G401 (cell line): Measurements from ENCODE around the gene CDV3. TPM values are rescaled to one million over a fixed set of nuclear protein-coding genes. Genes with fewer than 3 reads are reported as not detected.
"Not testable (repeated sequence)": the region's sequence is repeated elsewhere in the genome, so short reads cannot be mapped to it uniquely, and the experiment has no call there.

Source experiments
- DNase-seq: peaks from one replicate; pipeline ENCODE4 v3.0.0-alpha.2; 2015; ENCODE audit warnings: low spot score
- in situ Hi-C: cut with HindIII; loops from 2 replicates; pipeline ENCODE4 v1.10.0; 2016; ENCODE audit warnings: low sequenced_read_pairs, mixed read lengths
- total RNA-seq: library from RNA; depleted of rRNA; stranded (reverse); fragments of >200 nt; shearing (Covaris generic); gene quantifications from 2 replicates; pipeline ENCODE4 v1.2.3, GENCODE V29; 2014; rRNA removed

Gene CDV3, protein sequence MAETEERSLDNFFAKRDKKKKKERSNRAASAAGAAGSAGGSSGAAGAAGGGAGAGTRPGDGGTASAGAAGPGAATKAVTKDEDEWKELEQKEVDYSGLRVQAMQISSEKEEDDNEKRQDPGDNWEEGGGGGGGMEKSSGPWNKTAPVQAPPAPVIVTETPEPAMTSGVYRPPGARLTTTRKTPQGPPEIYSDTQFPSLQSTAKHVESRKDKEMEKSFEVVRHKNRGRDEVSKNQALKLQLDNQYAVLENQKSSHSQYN
- total RNA-seq: 92.7 and 143 TPM in 2 replicates

DNA sequence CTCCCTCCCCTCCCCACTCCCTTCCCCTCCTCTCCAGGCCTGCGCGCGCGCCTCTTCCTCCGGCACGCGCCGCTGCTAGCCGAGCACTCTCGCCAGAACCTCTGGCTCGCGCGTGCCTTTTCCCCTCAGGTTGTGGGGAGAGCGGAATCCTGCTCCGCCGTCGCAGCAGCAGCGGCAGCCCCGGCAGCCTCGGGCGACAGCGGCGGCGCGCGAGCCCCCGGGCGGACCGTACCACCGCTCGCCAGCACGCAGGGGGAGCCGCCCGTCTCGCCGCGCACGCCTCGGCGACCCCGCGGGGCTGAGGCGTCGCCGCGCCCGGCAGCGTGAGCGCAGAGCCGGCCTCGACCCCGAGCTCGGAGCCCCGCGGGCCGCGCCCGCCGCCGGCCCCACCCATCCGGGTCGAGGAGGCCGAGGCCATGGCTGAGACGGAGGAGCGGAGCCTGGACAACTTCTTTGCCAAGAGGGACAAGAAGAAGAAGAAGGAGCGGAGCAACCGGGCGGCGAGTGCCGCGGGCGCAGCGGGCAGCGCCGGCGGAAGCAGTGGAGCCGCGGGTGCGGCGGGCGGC, at the start of gene CDV3:
Gene CDV3 (plus strand): TSS at position 58 of the 566 bp plus-strand sequence. CDS start 359 bp downstream, at position 417.
- in situ Hi-C loops: no loop called here
- DNase-seq: no peak

- DNase-seq, in situ Hi-C loops: not testable (repeated sequence)
Measured at GRCh38 chr3:133523758-133524157, 49.7 kb upstream of the CDV3 start.

DNA sequence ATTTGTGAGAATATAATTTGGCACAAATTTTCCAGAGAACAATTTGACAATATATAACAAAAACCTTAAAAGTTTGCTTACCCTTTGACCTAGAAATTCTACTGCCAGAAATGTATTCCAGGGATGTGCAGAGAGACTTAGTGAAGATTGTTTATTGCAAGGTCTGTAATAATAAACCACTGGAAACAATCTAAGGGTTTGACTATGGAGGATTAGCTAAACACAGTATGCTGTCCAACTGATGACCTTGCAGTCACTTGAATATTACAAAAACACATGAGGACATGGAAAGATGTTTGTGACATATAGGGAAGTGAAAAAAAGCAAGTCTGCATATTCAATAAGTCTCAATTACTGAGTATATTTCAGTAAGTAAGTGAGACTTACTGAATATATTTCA, 48.1 kb upstream of the CDV3 start:
- in situ Hi-C loops: no loop called here
- no peak for DNase-seq

DNA sequence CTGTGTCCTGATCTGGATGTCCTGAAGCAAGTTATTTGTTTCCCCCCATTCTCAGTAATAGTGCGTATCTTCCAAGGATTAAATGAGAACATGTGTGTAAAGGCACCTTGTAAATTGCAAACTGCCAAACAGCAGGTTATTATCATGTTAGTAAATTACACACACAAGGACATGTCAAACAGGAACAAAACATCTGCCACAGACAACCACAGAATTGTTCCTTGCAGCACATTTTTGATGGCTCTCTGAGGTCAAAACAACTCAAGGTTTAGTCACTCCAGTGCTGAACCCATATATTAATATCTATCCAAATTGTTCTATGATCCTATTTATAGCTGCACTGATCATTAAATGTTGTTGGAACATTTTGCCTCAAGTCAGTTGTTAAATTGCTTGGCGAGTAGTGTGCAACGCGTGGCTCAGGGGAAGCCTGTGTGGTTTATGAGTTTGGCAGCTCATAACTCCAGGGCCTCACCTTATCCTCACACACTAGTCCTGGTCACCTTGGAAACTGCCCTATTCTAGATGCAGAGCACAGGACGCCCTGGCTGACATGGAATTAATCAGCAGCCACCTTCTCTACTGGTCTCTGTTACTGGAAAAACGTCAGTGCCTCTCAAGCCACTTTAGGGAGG, 46.3 kb upstream of the CDV3 start:
- in situ Hi-C loops: no loop called here
- no peak for DNase-seq

- DNase-seq: no peak
- in situ Hi-C loops: no loop called here
Measured at GRCh38 chr3:133529809-133530208, 43.7 kb upstream of the CDV3 start.

- in situ Hi-C loops: no loop called here
- no peak for DNase-seq
Measured at GRCh38 chr3:133531981-133532380, 41.5 kb upstream of the CDV3 start.

- DNase-seq: no peak
- in situ Hi-C loops: no loop called here
Measured at GRCh38 chr3:133532951-133533350, 40.5 kb upstream of the CDV3 start.

GRCh38 chr3:133535971-133536881, 37.3 kb upstream of the CDV3 start:
- in situ Hi-C loops: no loop called here
- no peak for DNase-seq

- in situ Hi-C loops, DNase-seq: not testable (repeated sequence)
Measured at GRCh38 chr3:133537131-133537530, 36.4 kb upstream of the CDV3 start.

DNA sequence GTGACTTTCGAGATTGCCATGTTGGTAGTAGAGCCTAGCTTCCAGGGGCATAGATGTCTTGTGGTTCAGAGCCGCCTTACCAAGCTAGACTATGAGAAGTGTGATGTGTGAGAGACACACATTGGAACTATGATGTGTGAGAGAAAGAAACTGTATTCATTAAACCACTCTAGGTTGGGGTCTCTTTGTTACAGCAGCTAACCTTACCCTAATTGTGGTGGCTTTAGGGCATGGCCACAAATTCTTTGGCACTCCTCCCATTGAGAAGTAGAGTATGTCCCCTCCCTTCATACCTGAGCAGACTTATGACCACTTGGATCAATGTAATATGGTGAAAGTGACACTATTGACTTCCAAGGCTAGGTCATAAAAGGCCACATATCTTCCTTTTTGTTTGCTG, 35.3 kb upstream of the CDV3 start:
- in situ Hi-C loops: no loop called here
- DNase-seq: no peak

DNA sequence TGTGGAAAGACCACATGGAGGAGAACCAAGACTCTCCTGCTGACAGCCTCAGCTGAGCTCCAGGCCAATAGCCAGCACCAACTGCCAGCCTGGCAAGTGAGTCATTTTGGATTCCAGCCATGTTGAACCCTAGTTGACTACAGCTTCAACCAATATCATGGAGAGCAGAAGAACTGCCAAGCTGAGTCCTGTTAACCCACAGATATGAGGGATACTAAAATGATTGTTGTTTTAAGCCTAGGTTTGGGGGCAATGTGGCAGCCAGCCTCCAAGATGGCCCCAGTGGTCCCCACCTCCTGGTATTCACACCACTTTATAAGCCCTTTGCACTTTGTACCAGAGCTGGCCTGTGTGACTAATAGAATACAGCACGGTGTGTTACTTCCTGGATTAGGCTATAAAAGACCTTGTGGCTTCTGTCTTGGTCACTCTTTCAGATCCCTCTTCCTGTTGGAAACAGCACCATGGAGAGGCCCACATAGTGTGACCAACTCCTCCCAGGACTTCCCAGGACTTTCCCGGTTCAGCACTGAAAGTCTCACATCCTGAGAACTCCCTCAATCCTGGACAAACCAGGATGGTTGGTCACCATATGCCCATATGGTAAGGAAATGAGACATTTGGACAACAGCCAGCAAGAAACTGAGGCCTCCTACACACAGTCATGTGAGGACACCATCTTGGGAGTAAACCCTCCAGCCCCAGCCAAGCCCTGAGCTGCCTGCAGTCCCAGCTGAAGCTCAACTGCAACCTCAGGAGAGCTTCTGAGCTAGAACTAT, 32.4 kb upstream of the CDV3 start:
- in situ Hi-C loops: no loop called here
- DNase-seq: no peak

DNA sequence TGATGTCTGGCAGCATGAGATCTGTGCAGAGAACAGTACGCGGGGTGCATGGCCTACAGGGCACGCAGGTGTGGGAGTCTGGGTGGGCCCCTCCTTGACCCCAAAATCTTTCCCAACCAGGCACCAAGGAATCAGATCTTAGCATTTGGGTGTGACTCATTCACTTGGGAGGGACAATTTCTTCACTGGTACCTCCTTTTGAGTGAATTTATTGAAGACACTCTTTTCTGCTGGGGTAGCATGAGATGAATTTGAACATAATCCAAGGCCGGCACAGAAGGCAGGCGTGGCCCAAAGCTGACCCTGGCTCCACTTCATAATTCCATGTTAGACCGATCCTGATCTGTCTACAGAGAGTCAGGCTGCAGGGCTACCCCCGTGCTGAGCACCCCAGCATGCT, 30.6 kb upstream of the CDV3 start:
- in situ Hi-C loops: no loop called here
- no peak for DNase-seq

DNA sequence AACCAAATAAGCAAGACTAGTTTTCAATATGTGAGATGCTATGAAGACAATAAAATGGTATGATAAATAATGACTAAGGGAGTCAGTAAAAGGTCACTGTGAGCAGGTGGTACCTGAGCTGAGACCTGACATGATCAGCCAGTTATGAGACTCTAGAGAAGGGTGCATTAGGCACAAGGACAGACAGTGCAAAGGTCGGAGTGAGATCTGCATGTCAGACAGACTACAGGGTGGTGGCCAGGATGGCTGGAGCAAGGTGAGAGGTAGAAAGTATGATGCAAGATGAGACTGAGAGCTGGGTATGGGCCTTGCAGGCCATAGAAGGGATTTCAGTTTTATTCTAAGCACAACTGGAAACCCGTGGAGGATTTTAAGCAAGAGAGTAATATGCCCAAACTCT, 28.5 kb upstream of the CDV3 start:
- in situ Hi-C loops, DNase-seq: not testable (repeated sequence)

- DNase-seq: peak; percentile 4
- in situ Hi-C loops: no loop called here
Measured at GRCh38 chr3:133547432-133548041, 25.9 kb upstream of the CDV3 start.

DNA sequence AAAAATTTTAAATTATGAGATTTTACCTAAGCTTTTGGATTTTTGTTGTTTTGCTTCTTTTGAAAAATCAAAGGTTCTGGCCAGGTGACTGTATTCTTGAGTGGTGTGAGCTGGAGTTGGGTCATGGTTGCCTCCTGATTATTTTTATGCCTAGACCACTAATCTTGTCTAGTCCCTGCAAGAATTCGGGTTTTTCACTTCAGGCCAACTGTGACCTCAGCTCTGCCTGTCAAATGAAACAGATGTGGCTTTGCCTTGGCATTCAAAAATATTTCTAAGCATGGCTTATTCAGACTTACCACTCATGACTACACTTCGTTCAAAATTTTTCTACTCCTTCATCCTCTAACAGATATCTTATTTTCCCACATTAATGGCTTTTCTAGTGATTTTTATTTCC, 25.4 kb upstream of the CDV3 start:
- in situ Hi-C loops: no loop called here
- DNase-seq: no peak

GRCh38 chr3:133549565-133549964, 23.9 kb upstream of the CDV3 start:
- DNase-seq: no peak
- in situ Hi-C loops: no loop called here

- DNase-seq, in situ Hi-C loops: not testable (repeated sequence)
Measured at GRCh38 chr3:133551589-133551988, 21.9 kb upstream of the CDV3 start.

DNA sequence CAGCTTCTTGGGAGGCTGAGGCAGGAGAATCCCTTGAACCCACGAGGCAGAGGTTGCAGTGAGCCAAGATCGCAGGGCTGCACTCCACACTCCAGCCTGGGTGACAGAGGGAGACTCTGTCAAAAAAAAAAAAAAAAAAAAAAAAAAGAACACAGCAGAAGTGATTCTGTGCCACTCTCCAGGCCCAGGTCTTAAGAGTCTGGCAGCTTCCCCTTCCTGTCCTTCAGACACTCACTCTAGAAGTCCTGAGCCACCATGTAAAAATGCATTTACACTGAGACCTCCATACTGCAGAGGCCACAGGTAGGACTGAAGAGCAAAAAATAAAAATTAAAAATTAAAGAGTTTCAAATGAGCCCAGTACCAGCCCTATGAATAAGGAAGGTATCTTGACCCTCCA, 11.8 kb upstream of the CDV3 start:
- in situ Hi-C loops: no loop called here
- no peak for DNase-seq

- in situ Hi-C loops: no loop called here
- DNase-seq: no peak
Measured at GRCh38 chr3:133562376-133562775, 11.1 kb upstream of the CDV3 start.
